ENCODE results near the gene TMEM11. TPM values are rescaled to one million over a fixed set of nuclear protein-coding genes. Genes with fewer than 3 reads are reported as not detected.

Gene TMEM11
- total and polyA plus RNA-seq, 2 of the 4 experiments (the other 2 are of a cell fraction): 19.9 to 44.7 TPM

DNA sequence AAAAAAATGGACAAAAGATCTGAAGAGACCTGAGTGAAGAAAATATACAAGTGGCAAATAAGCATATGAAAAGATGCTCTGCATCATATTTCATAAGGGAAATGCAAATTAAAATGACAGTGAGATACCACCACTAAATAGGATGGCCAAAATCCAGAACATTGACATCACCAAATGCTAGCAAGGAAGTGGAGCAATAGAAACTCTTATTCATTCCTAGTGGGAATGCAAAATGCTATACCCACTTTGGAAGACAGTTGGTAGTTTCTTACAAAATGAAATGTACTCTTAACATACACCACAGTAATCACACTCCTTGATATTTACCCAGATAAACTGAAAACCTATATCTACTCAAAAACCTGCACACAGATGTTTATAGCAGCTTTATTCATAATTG lies 53.6 kb downstream of the TMEM11 start:
- dilution Hi-C loops (cut with HindIII; ENCODE audit: low sequenced_read_pairs, unreplicated experiment): no loop called here
- Histone ChIP-seq H3K23ac (ENCODE audit: low read depth, low read length) (no peak overlapping the region), H2BK15ac (ENCODE audit: low read depth, low read length) (no peak overlapping the region), H3K27ac (ENCODE audit: insufficient read depth, low read length) (no peak overlapping the region), H3K14ac (replicated peaks; ENCODE audit: low read depth, low read length) (no peak overlapping the region), H4K5ac (ENCODE audit: low read depth, low read length) (no peak overlapping the region), H2BK20ac (ENCODE audit: low read depth, low read length) (no peak overlapping the region), H2AFZ (replicated peaks; ENCODE audit: low read length, poor library complexity) (no peak overlapping the region), H2BK5ac (ENCODE audit: low read depth, low read length, poor library complexity, severe bottlenecking) (no peak overlapping the region), H4K91ac (ENCODE audit: insufficient read depth, low read depth, low read length) (no peak overlapping the region), H3K79me1 (ENCODE audit: low read depth in 1 of 2, low read length in 2 of 2) (peaks cover 8 to 11% of the 10 kb centered on the region in 2 experiments), H3K9me3 (ENCODE audit: control insufficient read depth, insufficient read depth, low read length) (no peaks in the 10 kb centered on the region), H2AK9ac (replicated peaks; ENCODE audit: low read depth, low read length, poor library complexity) (no peak overlapping the region), H2BK120ac (ENCODE audit: low read depth, low read length) (no peak overlapping the region), H3K4me3 (ENCODE audit: insufficient read depth, low read depth, low read length) (no peak overlapping the region), H3K4ac (ENCODE audit: low read depth, low read length) (no peak overlapping the region), H3K18ac (ENCODE audit: low read depth, low read length) (no peak overlapping the region), H4K20me1 (ENCODE audit: insufficient read depth, low read length) (no peaks in the 10 kb centered on the region; the same call in 1 of the 2 replicates), H3K36me3 (ENCODE audit: control insufficient read depth, insufficient read depth, low read length) (no peaks in the 10 kb centered on the region), H3K9ac (ENCODE audit: low read depth, low read length) (no peak overlapping the region), H4K8ac (ENCODE audit: low read depth in 2 of 2, low read length in 2 of 2) (no peak overlapping the region), H3K56ac (ENCODE audit: extremely low read depth, insufficient read depth, low read length) (no peak overlapping the region), H3K4me2 (ENCODE audit: low read depth, low read length) (no peak overlapping the region), H2AK5ac (ENCODE audit: low read depth, low read length) (no peak overlapping the region), H3K9me1 (ENCODE audit: insufficient read depth, low read length) (peaks cover 7% of the 10 kb centered on the region; the same call in 1 of the 2 replicates), H3K4me1 (ENCODE audit: control insufficient read depth, insufficient read depth, low read length) (peaks cover 7% of the 10 kb centered on the region), H3K27me3 (ENCODE audit: control insufficient read depth, insufficient read depth, low read length) (no peaks in the 10 kb centered on the region)
- ChIA-PET POLR2A (ENCODE audit: unreplicated experiment) (no interaction called here), CTCF (no interaction called here)
- BruUV-seq (replicated peaks): no TSS peak
- no peak for ATAC-seq (ENCODE audit: low read depth)
- DNase-seq: no peak
- TF ChIP-seq SMC3 (IDR thresholded peaks at IDR 0.05; ENCODE audit: low read depth, low read length) (no peak), MXI1 (IDR thresholded peaks at IDR 0.05; ENCODE audit: borderline replicate concordance, low read depth, low read length) (no peak), RFX5 (IDR thresholded peaks at IDR 0.05; ENCODE audit: low read depth, low read length) (no peak), RAD21 (IDR thresholded peaks at IDR 0.05; ENCODE audit: low read length) (no peak), MAFK (IDR thresholded peaks at IDR 0.05; ENCODE audit: low read depth, low read length) (no peak), CHD1 (IDR thresholded peaks at IDR 0.05; ENCODE audit: low read depth, low read length) (no peak), RCOR1 (IDR thresholded peaks at IDR 0.05; ENCODE audit: insufficient replicate concordance, low read length) (no peak), FOS (IDR thresholded peaks at IDR 0.05; ENCODE audit: low read depth, low read length) (no peak), POLR2A (IDR thresholded peaks at IDR 0.05; ENCODE audit: low read depth, low read length) (no peak)
- TF ChIP-seq, protein P1, sequence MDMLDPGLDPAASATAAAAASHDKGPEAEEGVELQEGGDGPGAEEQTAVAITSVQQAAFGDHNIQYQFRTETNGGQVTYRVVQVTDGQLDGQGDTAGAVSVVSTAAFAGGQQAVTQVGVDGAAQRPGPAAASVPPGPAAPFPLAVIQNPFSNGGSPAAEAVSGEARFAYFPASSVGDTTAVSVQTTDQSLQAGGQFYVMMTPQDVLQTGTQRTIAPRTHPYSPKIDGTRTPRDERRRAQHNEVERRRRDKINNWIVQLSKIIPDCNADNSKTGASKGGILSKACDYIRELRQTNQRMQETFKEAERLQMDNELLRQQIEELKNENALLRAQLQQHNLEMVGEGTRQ (IDR thresholded peaks at IDR 0.05; ENCODE audit: low read depth, low read length): no peak
- TF ChIP-seq, protein P2, sequence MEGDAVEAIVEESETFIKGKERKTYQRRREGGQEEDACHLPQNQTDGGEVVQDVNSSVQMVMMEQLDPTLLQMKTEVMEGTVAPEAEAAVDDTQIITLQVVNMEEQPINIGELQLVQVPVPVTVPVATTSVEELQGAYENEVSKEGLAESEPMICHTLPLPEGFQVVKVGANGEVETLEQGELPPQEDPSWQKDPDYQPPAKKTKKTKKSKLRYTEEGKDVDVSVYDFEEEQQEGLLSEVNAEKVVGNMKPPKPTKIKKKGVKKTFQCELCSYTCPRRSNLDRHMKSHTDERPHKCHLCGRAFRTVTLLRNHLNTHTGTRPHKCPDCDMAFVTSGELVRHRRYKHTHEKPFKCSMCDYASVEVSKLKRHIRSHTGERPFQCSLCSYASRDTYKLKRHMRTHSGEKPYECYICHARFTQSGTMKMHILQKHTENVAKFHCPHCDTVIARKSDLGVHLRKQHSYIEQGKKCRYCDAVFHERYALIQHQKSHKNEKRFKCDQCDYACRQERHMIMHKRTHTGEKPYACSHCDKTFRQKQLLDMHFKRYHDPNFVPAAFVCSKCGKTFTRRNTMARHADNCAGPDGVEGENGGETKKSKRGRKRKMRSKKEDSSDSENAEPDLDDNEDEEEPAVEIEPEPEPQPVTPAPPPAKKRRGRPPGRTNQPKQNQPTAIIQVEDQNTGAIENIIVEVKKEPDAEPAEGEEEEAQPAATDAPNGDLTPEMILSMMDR (conservative IDR thresholded peaks at IDR 0.05; ENCODE audit: low read depth, low read length): no peak
- TF ChIP-seq, protein P3, sequence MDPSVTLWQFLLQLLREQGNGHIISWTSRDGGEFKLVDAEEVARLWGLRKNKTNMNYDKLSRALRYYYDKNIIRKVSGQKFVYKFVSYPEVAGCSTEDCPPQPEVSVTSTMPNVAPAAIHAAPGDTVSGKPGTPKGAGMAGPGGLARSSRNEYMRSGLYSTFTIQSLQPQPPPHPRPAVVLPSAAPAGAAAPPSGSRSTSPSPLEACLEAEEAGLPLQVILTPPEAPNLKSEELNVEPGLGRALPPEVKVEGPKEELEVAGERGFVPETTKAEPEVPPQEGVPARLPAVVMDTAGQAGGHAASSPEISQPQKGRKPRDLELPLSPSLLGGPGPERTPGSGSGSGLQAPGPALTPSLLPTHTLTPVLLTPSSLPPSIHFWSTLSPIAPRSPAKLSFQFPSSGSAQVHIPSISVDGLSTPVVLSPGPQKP (IDR thresholded peaks at IDR 0.05; ENCODE audit: borderline replicate concordance, low read depth, low read length): no peak
- in situ Hi-C loops (cut with MboI; ENCODE audit: low sequenced_read_pairs): no loop called here
- intact Hi-C loops (cut with micrococcal nuclease): no loop called here

All from IMR-90 (cell line).